ENCODE results near the gene DIP2A.

DIP2A gene

DNA sequence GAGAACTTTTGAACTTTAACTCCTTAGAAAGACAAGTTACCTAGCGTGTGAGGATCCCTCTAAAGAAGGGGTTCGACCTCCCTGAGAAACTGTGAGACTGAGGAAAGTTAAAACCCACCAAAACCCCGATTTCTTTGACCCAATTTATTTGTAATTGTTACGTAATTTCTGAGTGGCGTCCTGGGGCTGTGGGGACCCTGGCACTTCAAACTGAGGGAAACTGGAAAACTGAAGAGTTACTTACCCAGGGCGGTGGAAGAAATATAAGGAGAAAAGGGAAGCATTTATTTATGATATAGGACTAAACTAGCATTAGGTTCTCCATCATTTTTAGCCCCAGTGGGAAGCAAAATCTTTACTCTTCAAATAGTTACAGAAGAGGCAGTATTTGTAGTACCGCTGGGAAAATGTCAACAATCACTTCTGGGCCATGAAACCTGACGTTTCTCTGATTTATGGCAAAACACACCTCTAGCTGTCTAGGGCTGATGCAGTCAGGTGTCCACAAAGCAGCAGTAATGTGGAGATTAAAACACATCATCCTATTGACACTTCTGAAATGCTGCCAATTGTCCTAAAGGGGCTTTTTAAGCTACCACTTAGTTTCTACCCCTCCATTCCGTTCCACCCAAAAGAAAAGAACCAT is 145.8 kb downstream of the DIP2A start:
- H3K27ac ChIP-seq (ENCODE audit: low read depth, low read length) = no peak overlapping the region
- H3K4me2 ChIP-seq (ENCODE audit: low read length) = no peak overlapping the region
- no peaks in the 10 kb centered on the region for H3K4me1 ChIP-seq (ENCODE audit: control insufficient read depth, low read length)
- TF ChIP-seq EZH2phosphoT487 (IDR thresholded peaks at IDR 0.05; ENCODE audit: borderline replicate concordance, low read length) = no peak
- TF ChIP-seq, protein P1, sequence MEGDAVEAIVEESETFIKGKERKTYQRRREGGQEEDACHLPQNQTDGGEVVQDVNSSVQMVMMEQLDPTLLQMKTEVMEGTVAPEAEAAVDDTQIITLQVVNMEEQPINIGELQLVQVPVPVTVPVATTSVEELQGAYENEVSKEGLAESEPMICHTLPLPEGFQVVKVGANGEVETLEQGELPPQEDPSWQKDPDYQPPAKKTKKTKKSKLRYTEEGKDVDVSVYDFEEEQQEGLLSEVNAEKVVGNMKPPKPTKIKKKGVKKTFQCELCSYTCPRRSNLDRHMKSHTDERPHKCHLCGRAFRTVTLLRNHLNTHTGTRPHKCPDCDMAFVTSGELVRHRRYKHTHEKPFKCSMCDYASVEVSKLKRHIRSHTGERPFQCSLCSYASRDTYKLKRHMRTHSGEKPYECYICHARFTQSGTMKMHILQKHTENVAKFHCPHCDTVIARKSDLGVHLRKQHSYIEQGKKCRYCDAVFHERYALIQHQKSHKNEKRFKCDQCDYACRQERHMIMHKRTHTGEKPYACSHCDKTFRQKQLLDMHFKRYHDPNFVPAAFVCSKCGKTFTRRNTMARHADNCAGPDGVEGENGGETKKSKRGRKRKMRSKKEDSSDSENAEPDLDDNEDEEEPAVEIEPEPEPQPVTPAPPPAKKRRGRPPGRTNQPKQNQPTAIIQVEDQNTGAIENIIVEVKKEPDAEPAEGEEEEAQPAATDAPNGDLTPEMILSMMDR (IDR thresholded peaks at IDR 0.05; ENCODE audit: low read depth, low read length, poor library complexity, severe bottlenecking) = no peak
- H4K20me1 ChIP-seq (ENCODE audit: control insufficient read depth, insufficient read depth, low read depth, low read length) = no peaks in the 10 kb centered on the region
- H3K36me3 ChIP-seq (ENCODE audit: control insufficient read depth, low read length) = no peaks in the 10 kb centered on the region
- H3K9me2 ChIP-seq (replicated peaks; ENCODE audit: control insufficient read depth, low read length) = no peaks in the 10 kb centered on the region
- H3K27me3 ChIP-seq (ENCODE audit: control insufficient read depth, low read length) = peaks cover 19% of the 10 kb centered on the region; the same call in 1 of the 2 replicates
- no peak overlapping the region for H3K4me3 ChIP-seq (ENCODE audit: low read length)
- H3K9me3 ChIP-seq (ENCODE audit: control insufficient read depth, insufficient read depth, low read length) = no peaks in the 10 kb centered on the region
- H3F3A ChIP-seq (ENCODE audit: control insufficient read depth, insufficient read depth) = no peaks in the 10 kb centered on the region
- H3K79me2 ChIP-seq (ENCODE audit: control insufficient read depth, low read length) = no peaks in the 10 kb centered on the region

DNA sequence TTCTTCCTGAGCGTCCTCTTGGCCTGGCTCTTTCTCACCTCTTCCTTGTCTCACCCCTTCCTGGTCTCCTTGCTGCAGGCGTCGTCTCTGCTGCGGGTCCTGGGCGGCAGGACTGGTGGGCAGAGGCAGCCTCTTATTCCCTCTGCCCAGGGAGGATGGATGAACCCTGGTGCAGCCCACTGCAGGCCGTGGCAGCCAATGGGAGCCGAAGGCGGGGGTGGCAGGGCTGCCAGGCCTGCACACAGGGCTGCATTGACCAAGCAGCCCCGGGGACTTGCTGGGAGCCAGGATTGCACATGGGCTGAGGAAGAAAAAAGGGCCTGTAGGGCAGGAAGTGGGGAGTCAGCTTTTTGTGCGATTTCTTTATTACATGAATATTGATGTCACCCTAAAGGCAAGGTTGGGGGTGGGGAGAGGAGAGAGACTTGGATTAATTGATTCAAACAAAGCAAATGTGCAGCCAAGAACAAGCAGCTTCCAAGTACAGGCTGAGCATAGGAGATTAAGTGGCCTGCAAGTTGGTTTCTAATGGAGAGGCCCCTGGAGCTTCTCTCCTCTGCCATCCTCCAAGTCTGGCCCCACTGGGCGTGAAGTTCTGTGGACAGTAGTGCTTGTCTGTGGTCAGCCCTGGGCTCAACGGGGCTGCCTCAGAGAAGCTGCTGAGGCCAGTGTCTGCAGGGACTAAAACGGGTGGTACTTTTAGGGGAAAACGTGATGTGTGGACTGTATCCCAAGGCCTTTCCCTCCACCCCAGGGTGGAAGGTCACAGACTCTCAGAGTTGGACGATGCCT is 146.5 kb downstream of the DIP2A start, which contains the start of gene S100B:
TSS of gene S100B (minus strand) at position 108 of the 792 bp plus-strand sequence. CDS start 2,667 bp downstream, outside the sequence.
- H3K27ac ChIP-seq (ENCODE audit: low read depth, low read length) = no peak within 1 kb of the TSS
- H3K9me2 ChIP-seq (replicated peaks; ENCODE audit: control insufficient read depth, low read length) = no peaks in the 10 kb centered on the region
- no peaks in the 10 kb centered on the region for H3F3A ChIP-seq (ENCODE audit: control insufficient read depth, insufficient read depth)
- TF ChIP-seq, protein P1 (IDR thresholded peaks at IDR 0.05; ENCODE audit: low read depth, low read length, poor library complexity, severe bottlenecking) = no peak
- no peak for TF ChIP-seq EZH2phosphoT487 (IDR thresholded peaks at IDR 0.05; ENCODE audit: borderline replicate concordance, low read length)
- H3K4me3 ChIP-seq (ENCODE audit: low read length) = no peak within 1 kb of the TSS
- H4K20me1 ChIP-seq (ENCODE audit: control insufficient read depth, insufficient read depth, low read depth, low read length) = no peaks in the 10 kb centered on the region
- H3K36me3 ChIP-seq (ENCODE audit: control insufficient read depth, low read length) = no peaks in the 10 kb centered on the region
- no peaks in the 10 kb centered on the region for H3K79me2 ChIP-seq (ENCODE audit: control insufficient read depth, low read length)
- H3K27me3 ChIP-seq (ENCODE audit: control insufficient read depth, low read length) = peaks cover 19% of the 10 kb centered on the region; the same call in 1 of the 2 replicates
- no peak within 1 kb of the TSS for H3K4me2 ChIP-seq (ENCODE audit: low read length)
- H3K9me3 ChIP-seq (ENCODE audit: control insufficient read depth, insufficient read depth, low read length) = no peaks in the 10 kb centered on the region
- H3K4me1 ChIP-seq (ENCODE audit: control insufficient read depth, low read length) = no peaks in the 10 kb centered on the region

DNA sequence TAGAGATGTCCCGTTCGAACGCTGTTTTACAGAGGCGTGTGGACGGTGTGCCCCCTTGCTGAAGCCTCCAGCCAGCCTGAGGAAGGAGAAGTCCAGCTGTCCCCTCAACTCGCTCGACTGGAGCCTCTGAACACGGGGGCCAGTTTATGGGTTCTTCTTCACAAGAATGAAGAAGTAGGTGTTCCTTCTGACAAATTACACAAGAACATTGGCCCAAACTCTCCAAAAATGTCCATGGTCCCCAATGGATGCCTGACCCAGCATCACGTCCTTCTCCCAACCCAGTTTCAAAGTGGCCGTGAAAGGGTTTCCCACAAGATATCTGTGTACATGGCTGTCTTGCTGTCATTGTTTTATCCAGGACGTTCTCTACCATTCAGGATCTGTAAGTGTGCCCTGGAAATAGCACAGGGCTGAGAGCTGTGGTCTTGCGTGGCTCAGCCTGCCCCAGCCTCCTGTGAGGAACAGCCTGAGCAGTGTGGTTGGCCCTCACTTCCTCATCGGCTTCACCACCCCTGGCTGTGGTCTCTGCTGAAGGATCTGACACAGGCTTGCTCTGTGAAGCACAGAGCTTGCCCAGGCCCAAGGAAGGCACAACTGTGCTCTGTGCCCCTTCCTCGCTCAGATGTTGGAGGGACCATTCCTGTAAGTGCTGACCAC is 147.2 kb downstream of the DIP2A start:
- no peaks in the 10 kb centered on the region for H3K9me3 ChIP-seq (ENCODE audit: control insufficient read depth, insufficient read depth, low read length)
- no peaks in the 10 kb centered on the region for H3K36me3 ChIP-seq (ENCODE audit: control insufficient read depth, low read length)
- H3K79me2 ChIP-seq (ENCODE audit: control insufficient read depth, low read length) = no peaks in the 10 kb centered on the region
- H3K27me3 ChIP-seq (ENCODE audit: control insufficient read depth, low read length) = peaks cover 19% of the 10 kb centered on the region; the same call in 1 of the 2 replicates
- no peak overlapping the region for H3K4me2 ChIP-seq (ENCODE audit: low read length)
- H4K20me1 ChIP-seq (ENCODE audit: control insufficient read depth, insufficient read depth, low read depth, low read length) = no peaks in the 10 kb centered on the region
- no peak for TF ChIP-seq EZH2phosphoT487 (IDR thresholded peaks at IDR 0.05; ENCODE audit: borderline replicate concordance, low read length)
- TF ChIP-seq, protein P1 (IDR thresholded peaks at IDR 0.05; ENCODE audit: low read depth, low read length, poor library complexity, severe bottlenecking) = no peak
- no peak overlapping the region for H3K4me3 ChIP-seq (ENCODE audit: low read length)
- no peak overlapping the region for H3K27ac ChIP-seq (ENCODE audit: low read depth, low read length)
- no peaks in the 10 kb centered on the region for H3K9me2 ChIP-seq (replicated peaks; ENCODE audit: control insufficient read depth, low read length)
- no peaks in the 10 kb centered on the region for H3F3A ChIP-seq (ENCODE audit: control insufficient read depth, insufficient read depth)
- no peaks in the 10 kb centered on the region for H3K4me1 ChIP-seq (ENCODE audit: control insufficient read depth, low read length)
